HCT116 (cell line): ENCODE measurements around the gene NAV1.

Source experiments
- CBX3 ChIP-seq: IDR thresholded peaks from 2 replicates; pipeline ENCODE4 v1.6.1; 2012; ENCODE audit warnings: low read depth
- CTCF ChIP-seq, 3 experiments: fragments of 200-600 bp in 1 of 3; sonication (generic) in 1 of 3; IDR thresholded peaks in 2 of 3; conservative IDR thresholded peaks in 1 of 3; 2 replicates each; pipeline ENCODE4 v1.5.1; 2012 to 2017; ENCODE audit warnings: low read depth in 2 of 3, low read length in 2 of 3, antibody characterized with exemption in 1 of 3, borderline replicate concordance in 1 of 3, control low read depth in 1 of 3, mild to moderate bottlenecking in 1 of 3, mixed read lengths in 1 of 3, mixed run types in 1 of 3, moderate library complexity in 1 of 3; ENCODE audit not compliant: insufficient read depth in 1 of 3
- EZH2 ChIP-seq: fragments of 200-600 bp; sonication (generic); IDR thresholded peaks from 2 replicates; pipeline ENCODE4 v1.6.1; 2017; ENCODE audit warnings: antibody characterized with exemption, mixed run types
- EZH2phosphoT487 ChIP-seq: fragments of 200-600 bp; IDR thresholded peaks from 2 replicates; pipeline ENCODE4 v1.6.1; 2018; ENCODE audit warnings: antibody characterized with exemption, borderline replicate concordance
- FOSL1 ChIP-seq: IDR thresholded peaks from 2 replicates; pipeline ENCODE4 v1.6.1; 2012; ENCODE audit warnings: low read depth
- POLR2A ChIP-seq: IDR thresholded peaks from 2 replicates; pipeline ENCODE4 v1.7.0; 2011; ENCODE audit warnings: borderline replicate concordance; ENCODE audit not compliant: insufficient read depth, insufficient read length; ENCODE audit errors: extremely low read depth
- RAD21 ChIP-seq: IDR thresholded peaks from 2 replicates; pipeline ENCODE4 v1.6.1; 2012; ENCODE audit warnings: low read depth, mild to moderate bottlenecking
- SIN3A ChIP-seq: IDR thresholded peaks from 2 replicates; pipeline ENCODE4 v1.6.1; 2012; ENCODE audit warnings: low read depth
- SRF ChIP-seq: IDR thresholded peaks from 2 replicates; pipeline ENCODE4 v1.6.1; 2012; ENCODE audit warnings: low read depth
- YY1 ChIP-seq: IDR thresholded peaks from 2 replicates; pipeline ENCODE4 v1.6.1; 2011; ENCODE audit warnings: low read length, low read depth, moderate library complexity, mild to moderate bottlenecking; ENCODE audit not compliant: insufficient replicate concordance; ENCODE audit errors: extremely low read depth
- ZFX ChIP-seq: fragments of 450-650 bp; IDR thresholded peaks from 2 replicates; pipeline ENCODE4 v1.6.1; 2017
- ZNF274 ChIP-seq: fragments of 200-500 bp; sonication (Bioruptor generic); IDR thresholded peaks from 2 replicates; pipeline ENCODE4 v1.6.1; 2014; ENCODE audit warnings: mild to moderate bottlenecking, low read depth, low read length, inconsistent platforms
- TF ChIP-seq, protein P1 (sequence below): IDR thresholded peaks from 2 replicates; pipeline ENCODE4 v1.6.1; 2012

- TF ChIP-seq CTCF (IDR thresholded peaks at IDR 0.05 in 2 of 3, conservative IDR thresholded peaks at IDR 0.05 in 1 of 3; ENCODE audit: borderline replicate concordance in 1 of 3, insufficient read depth in 1 of 3, low read depth in 2 of 3, low read length in 2 of 3) (no peak), FOSL1 (no peak), EZH2 (no peak), YY1 (no peak), ZFX (no peak), SIN3A (no peak), RAD21 (no peak), SRF (no peak), CBX3 (no peak), POLR2A (no peak), EZH2phosphoT487 (no peak), ZNF274 (no peak)
- TF ChIP-seq, protein P1, sequence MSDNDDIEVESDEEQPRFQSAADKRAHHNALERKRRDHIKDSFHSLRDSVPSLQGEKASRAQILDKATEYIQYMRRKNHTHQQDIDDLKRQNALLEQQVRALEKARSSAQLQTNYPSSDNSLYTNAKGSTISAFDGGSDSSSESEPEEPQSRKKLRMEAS = no peak
These were observed 28.2 kb upstream of the NAV1 start for GRCh38 chr1:201510734-201511133.
